Aorta (tissue), 5 donors: Measurements from ENCODE around the gene SSMEM1. TPM values are rescaled to one million over a fixed set of nuclear protein-coding genes. Genes with fewer than 3 reads are reported as not detected.
"Not testable (repeated sequence)": the region's sequence is repeated elsewhere in the genome, so short reads cannot be mapped to it uniquely, and the experiment has no call there.

Experiments
- ATAC-seq: fragments of 200-7000 bp; cut with Tn5 transposase; one replicate; pipeline ENCODE4 v1.9.1; 2022; ENCODE audit warnings: moderate library complexity; ENCODE audit not compliant: low FRiP score
- DNase-seq, 2 donors: peaks; one replicate each; pipeline ENCODE4 v3.0.0-alpha.2; 2020
- H3K27ac ChIP-seq, 2 donors: one replicate each; pipeline ENCODE4 v1.5.1; 2013; ENCODE audit warnings: low read length in 2 of 2, mild to moderate bottlenecking in 2 of 2, moderate library complexity in 2 of 2, control low read depth in 1 of 2, inconsistent platforms in 1 of 2, low read depth in 1 of 2
- H3K27me3 ChIP-seq, 2 donors: one replicate each; pipeline ENCODE4 v1.6.1; 2013; ENCODE audit warnings: control low read depth in 1 of 2, low read length in 1 of 2, mild to moderate bottlenecking in 1 of 2, moderate library complexity in 1 of 2; ENCODE audit not compliant: insufficient read depth in 2 of 2, control insufficient read depth in 1 of 2
- H3K36me3 ChIP-seq, 2 donors: one replicate each; pipeline ENCODE4 v1.6.1; 2013; ENCODE audit warnings: control low read depth in 1 of 2, low read length in 1 of 2, mild to moderate bottlenecking in 1 of 2; ENCODE audit not compliant: insufficient read depth in 2 of 2, control insufficient read depth in 1 of 2
- H3K4me1 ChIP-seq, 2 donors: one replicate each; pipeline ENCODE4 v1.6.1; 2013; ENCODE audit warnings: low read length in 2 of 2, control low read depth in 1 of 2, mild to moderate bottlenecking in 1 of 2, moderate library complexity in 1 of 2; ENCODE audit not compliant: insufficient read depth in 2 of 2, control insufficient read depth in 1 of 2
- H3K4me3 ChIP-seq, 2 donors: one replicate each; pipeline ENCODE4 v1.5.1; 2013; ENCODE audit warnings: low read length in 2 of 2, control low read depth in 1 of 2, mild to moderate bottlenecking in 1 of 2
- H3K9me3 ChIP-seq: one replicate; pipeline ENCODE4 v1.6.1; 2013; ENCODE audit warnings: mild to moderate bottlenecking, low read length; ENCODE audit not compliant: control insufficient read depth
- WGBS, 2 donors: extraction: QIAGEN DNeasy Blood & Tissue Kit; methylation state at CpG; one replicate each; pipeline ENCODE4 v1.1.7; 2013; 5-methylcytosine and 5-hydroxymethylcytosine counted together
- intact Hi-C, 2 donors: fragments of 100-400 bp; cut with DNase I; formaldehyde crosslinking; loops; one replicate each; pipeline versions ENCODE4 v1.14.2 to v1.15.0; 2022
- polyA plus RNA-seq, 2 donors: library from polyadenylated mRNA; stranded (reverse); fragments of 200-250 nt; gene quantifications; one replicate each; pipeline ENCODE4 v1.2.3, GENCODE V29; 2013
- total RNA-seq, 2 donors: library from RNA; stranded (reverse); fragmentation: NEBNext Ultra II Directional; extraction: Animal tissue kit (Norgen Biotek cat#: 25700); gene quantifications; one replicate each; pipeline ENCODE4 v1.2.1, GENCODE V29; 2021
- donor health status: healthy with polysubstance abuse.
- donor health status: Bipolar disorder and iron deficiency.
- donor health status: DM: no; HTN: no; CAD: no.
- donor health status: DM: no; HTN: no; CAD: no.
- donor health status: DM: yes; HTN: yes; CAD: no.

Gene SSMEM1
- total and polyA plus RNA-seq, 4 donors = not detected

DNA sequence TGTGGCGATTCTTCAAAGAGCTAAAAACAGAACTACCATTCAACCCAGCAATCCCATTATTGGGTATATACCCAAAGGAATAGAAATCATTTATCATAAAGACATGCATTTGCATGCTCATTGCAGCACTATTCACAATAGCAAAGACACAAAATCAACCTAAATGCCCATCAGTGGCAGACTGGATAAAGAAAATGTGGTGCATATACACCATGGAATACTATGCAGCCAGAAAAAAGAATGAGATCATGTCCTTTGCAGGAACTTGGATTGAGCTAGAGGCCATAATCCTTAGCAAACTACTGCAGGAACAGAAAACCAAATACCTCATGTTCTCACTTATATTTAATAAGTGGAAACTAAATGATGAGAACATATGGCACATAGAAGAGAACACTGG is 38.8 kb downstream of the SSMEM1 start:
- ATAC-seq, H3K9me3 ChIP-seq, H3K27me3 ChIP-seq, intact Hi-C loops, H3K27ac ChIP-seq, H3K36me3 ChIP-seq, H3K4me1 ChIP-seq, H3K4me3 ChIP-seq, DNase-seq: not testable (repeated sequence)
- 89 to 92% methylated on average over 1 of the region's 1 CpG for WGBS, 2 donors

DNA sequence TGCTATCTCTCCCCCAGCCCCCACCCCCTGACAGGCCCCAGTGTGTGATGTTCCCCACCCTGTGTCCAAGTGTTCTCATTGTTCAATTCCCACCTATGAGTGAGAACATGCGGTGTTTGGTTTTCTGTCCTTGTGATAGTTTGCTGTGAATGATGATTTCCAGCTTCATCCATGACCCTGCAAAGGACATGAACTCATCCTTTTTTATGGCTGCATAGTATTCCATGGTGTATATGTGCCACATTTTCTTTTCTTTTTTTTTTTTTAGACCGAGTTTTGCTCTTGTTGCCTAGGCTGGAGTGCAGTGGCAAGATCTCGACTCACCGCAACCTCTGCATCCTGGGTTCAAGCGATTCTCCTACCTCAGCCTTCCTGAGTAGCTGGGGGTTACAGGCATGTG is 41.2 kb downstream of the SSMEM1 start:
- H3K4me1 ChIP-seq, H3K27ac ChIP-seq, H3K9me3 ChIP-seq, H3K36me3 ChIP-seq, ATAC-seq, H3K27me3 ChIP-seq, H3K4me3 ChIP-seq, intact Hi-C loops, DNase-seq: not testable (repeated sequence)
- WGBS, 2 donors = 97 to 99% methylated on average over 5 of the region's 5 CpGs

DNA sequence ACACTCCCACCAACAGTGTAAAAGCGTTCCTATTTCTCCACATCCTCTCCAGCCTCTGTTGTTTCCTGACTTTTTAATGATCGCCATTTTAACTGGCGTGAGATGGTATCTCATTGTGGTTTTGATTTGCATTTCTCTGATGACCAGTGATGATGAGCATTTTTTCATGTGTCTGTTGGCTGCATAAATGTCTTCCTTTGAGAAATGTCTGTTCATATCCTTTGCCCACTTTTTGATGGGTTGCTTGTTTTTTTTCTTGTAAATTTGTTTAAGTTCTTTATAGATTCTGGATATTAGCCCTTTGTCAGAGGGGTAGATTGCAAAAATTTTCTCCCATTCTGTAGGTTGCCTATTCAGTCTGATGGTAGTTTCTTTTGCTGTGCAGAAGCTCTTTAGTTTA is 42.0 kb downstream of the SSMEM1 start:
- H3K27ac ChIP-seq, H3K9me3 ChIP-seq, intact Hi-C loops, H3K36me3 ChIP-seq, H3K4me1 ChIP-seq, DNase-seq, ATAC-seq, H3K4me3 ChIP-seq, H3K27me3 ChIP-seq: not testable (repeated sequence)
- WGBS, 2 donors = 88 to 90% methylated on average over 3 of the region's 3 CpGs

DNA sequence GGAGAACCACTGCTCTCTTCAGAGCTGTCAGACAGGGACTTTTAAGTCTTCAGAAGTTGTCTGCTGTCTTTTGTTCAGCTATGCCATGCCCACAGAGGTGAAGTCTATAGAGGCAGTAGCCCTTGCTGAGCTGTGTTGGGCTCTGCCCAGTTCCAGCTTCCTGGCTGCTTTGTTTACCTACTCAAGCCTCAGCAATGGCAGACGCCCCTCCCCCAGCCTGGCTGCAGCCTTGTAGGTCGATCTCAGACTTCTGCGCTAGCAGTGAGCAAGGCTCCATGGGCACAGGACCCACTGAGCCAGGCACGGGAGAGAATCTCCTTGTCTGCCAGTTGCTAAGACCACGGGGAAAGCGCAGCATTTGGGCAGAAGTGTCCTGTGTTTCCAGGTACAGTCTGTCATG is 46.9 kb downstream of the SSMEM1 start:
- intact Hi-C loops = no loop called here
- H3K4me1 ChIP-seq = no peaks in the 10 kb centered on the region
- no peak overlapping the region for H3K27ac ChIP-seq
- DNase-seq = no peak
- H3K36me3 ChIP-seq = no peaks in the 10 kb centered on the region
- no peak for ATAC-seq
- no peak overlapping the region for H3K4me3 ChIP-seq
- 59 to 63% methylated on average over 6 of the region's 6 CpGs for WGBS, 2 donors
- H3K27me3 ChIP-seq = no peaks in the 10 kb centered on the region
- H3K9me3 ChIP-seq = no peaks in the 10 kb centered on the region

DNA sequence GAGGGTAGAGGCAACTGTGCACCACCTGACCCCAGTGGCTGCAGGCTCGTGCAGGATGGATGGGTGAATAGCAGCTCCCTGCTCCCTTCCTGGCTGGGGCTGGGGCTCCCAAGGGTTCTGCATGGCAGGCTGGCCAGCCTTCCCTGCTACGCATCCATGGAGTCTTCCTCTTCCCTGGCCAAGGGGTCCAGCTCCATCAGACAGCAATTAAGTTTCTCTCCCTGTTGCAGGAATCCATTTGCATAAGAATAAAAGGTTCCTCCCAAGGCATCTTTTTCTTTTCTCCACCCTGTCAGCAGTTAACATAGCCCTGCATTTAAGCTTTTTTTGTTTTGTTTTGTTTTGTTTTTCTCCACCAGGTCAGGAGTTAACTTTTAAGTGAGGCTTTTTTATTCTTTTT is 49.0 kb downstream of the SSMEM1 start:
- H3K36me3 ChIP-seq = no peaks in the 10 kb centered on the region
- no peak overlapping the region for H3K27ac ChIP-seq
- peaks cover 1% of the 10 kb centered on the region for H3K9me3 ChIP-seq
- H3K27me3 ChIP-seq = no peaks in the 10 kb centered on the region
- 91 to 94% methylated on average over 2 of the region's 2 CpGs for WGBS, 2 donors
- H3K4me1 ChIP-seq = no peaks in the 10 kb centered on the region
- no peak overlapping the region for H3K4me3 ChIP-seq
- ATAC-seq = no peak
- intact Hi-C loops = no loop called here
- DNase-seq = no peak

DNA sequence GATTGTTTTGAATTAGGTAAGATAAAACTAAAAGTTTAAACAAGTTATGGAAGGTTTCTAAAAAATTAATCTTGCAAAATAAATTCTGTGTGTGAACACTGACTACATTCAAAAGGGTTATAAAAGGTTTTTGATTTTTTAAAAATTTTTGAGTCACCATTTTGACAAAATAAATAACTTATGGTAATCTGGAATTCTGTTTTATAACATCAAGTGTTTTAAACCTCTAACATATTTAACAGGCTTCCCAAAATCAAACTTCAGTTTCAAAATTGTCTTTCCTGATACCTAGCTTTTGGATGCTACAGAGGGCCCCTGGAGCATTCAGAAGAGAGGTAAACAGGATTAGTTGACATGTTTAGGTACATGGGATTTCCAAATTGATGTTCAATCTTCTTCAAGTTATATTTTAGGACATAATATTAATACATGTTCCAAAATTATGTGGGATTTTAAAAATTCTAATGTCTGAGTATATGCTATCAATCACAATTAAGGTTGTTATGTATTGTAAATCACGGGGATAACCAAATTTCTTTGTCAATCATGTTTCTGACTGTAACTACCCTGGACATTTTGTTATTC is 50.9 kb downstream of the SSMEM1 start:
- ATAC-seq = no peak
- 79 to 82% methylated on average over 1 of the region's 1 CpG for WGBS, 2 donors
- Histone ChIP-seq H3K4me1 (no peaks in the 10 kb centered on the region), H3K27me3 (no peaks in the 10 kb centered on the region), H3K9me3 (peaks cover 1% of the 10 kb centered on the region), H3K36me3 (no peaks in the 10 kb centered on the region), H3K4me3 (no peak overlapping the region), H3K27ac (no peak overlapping the region)
- intact Hi-C loops = no loop called here
- no peak for DNase-seq

DNA sequence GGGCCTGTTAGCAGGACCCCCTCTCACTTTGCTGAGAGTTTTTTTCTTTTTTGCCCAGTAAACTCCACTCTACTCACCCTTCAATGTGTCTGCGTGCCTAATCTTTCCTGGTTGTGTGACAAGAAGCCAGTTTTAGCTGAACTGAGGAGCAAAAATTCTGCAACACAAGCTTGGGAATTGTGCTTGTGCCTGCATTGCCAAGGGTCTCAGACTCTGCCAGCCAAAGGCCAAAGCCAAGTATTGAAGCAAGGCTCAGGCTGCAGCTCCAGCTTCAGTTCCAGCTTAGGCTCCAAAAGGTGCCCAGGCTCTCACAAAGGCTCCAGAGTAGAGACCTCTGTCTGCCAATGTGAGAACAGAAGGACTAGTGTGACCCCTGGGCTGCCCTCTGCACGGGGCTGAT is 54.8 kb downstream of the SSMEM1 start:
- Histone ChIP-seq H3K36me3 (no peaks in the 10 kb centered on the region), H3K27ac (no peak overlapping the region), H3K4me1 (no peaks in the 10 kb centered on the region), H3K9me3 (peaks cover 1% of the 10 kb centered on the region), H3K27me3 (no peaks in the 10 kb centered on the region), H3K4me3 (no peak overlapping the region)
- no peak for DNase-seq
- no peak for ATAC-seq
- intact Hi-C loops = no loop called here
- 9 to 11% methylated on average over 2 of the region's 2 CpGs for WGBS, 2 donors

DNA sequence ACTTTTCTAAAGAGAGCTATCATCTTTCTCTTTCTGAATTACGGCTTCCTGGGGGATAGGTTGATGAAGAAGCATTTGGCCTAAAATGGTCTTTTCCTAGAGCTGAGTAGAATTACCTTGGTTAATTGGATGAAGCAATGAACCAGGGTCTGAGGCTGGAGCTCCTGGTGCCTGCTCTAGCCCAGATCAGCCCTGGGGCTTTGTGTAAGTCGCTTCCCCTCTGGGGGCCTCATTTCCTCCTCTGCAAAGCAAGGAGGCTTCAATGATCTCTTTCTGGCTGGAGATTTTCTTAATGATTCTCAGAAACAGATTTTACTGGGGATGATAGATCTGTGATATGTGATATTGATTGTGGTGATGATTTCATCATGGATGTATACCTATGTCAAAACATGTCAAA is 55.5 kb downstream of the SSMEM1 start:
- 70 to 85% methylated on average over 2 of the region's 2 CpGs for WGBS, 2 donors
- no peaks in the 10 kb centered on the region for H3K4me1 ChIP-seq
- DNase-seq = no peak

More for the DNA sequence above, 55.5 kb downstream of the SSMEM1 start:
- H3K4me3 ChIP-seq = no peak overlapping the region
- peaks cover 1% of the 10 kb centered on the region for H3K9me3 ChIP-seq
- no peaks in the 10 kb centered on the region for H3K36me3 ChIP-seq
- intact Hi-C loops = no loop called here
- H3K27ac ChIP-seq = no peak overlapping the region
- H3K27me3 ChIP-seq = no peaks in the 10 kb centered on the region
- ATAC-seq = no peak
